Right atrium auricular region (tissue), 2 donors: ENCODE measurements around the gene MYO1E. TPM values are rescaled to one million over a fixed set of nuclear protein-coding genes. Genes with fewer than 3 reads are reported as not detected.

Experiments used
- DNase-seq: peaks from one replicate; pipeline ENCODE4 v3.0.0-alpha.2; 2019; ENCODE audit warnings: low spot score
- H3K27ac ChIP-seq, 2 donors: fragments of 200-600 bp; sonication (generic); 1 replicate in 1 of 2; 2 replicates in 1 of 2; pipeline ENCODE4 v1.5.1; 2016 to 2019
- H3K27me3 ChIP-seq, 2 donors: fragments of 200-600 bp; sonication (generic); one replicate each; pipeline versions ENCODE4 v1.5.1 to v1.6.0; 2017 to 2019
- H3K36me3 ChIP-seq: fragments of 200-600 bp; sonication (generic); one replicate; pipeline ENCODE4 v1.5.1; 2016
- H3K4me1 ChIP-seq, 2 donors: fragments of 200-600 bp; sonication (generic); one replicate each; pipeline versions ENCODE4 v1.5.1 to v1.6.0; 2017 to 2019
- H3K4me3 ChIP-seq, 2 donors: fragments of 200-600 bp; sonication (generic); 1 replicate in 1 of 2; 2 replicates in 1 of 2; pipeline ENCODE4 v1.5.1; 2017 to 2019; ENCODE audit warnings: mild to moderate bottlenecking in 1 of 2, moderate library complexity in 1 of 2
- H3K9me3 ChIP-seq, 2 donors: fragments of 200-600 bp; sonication (generic); one replicate each; pipeline ENCODE4 v1.5.1; 2019
- total RNA-seq, 2 donors: library from RNA; depleted of rRNA; stranded (reverse); fragments of >200 nt; gene quantifications; one replicate each; pipeline ENCODE4 v1.1.0, GENCODE V29; 2016
- TF ChIP-seq, protein P1 (sequence below), 2 donors: fragments of 200-600 bp; sonication (generic); IDR thresholded peaks; one replicate each; pipeline ENCODE4 v1.5.1; 2019; ENCODE audit warnings: antibody characterized with exemption in 2 of 2

MYO1E gene
- total RNA-seq, 2 donors from 2014 or later = 9.6 to 17.2 TPM

DNA sequence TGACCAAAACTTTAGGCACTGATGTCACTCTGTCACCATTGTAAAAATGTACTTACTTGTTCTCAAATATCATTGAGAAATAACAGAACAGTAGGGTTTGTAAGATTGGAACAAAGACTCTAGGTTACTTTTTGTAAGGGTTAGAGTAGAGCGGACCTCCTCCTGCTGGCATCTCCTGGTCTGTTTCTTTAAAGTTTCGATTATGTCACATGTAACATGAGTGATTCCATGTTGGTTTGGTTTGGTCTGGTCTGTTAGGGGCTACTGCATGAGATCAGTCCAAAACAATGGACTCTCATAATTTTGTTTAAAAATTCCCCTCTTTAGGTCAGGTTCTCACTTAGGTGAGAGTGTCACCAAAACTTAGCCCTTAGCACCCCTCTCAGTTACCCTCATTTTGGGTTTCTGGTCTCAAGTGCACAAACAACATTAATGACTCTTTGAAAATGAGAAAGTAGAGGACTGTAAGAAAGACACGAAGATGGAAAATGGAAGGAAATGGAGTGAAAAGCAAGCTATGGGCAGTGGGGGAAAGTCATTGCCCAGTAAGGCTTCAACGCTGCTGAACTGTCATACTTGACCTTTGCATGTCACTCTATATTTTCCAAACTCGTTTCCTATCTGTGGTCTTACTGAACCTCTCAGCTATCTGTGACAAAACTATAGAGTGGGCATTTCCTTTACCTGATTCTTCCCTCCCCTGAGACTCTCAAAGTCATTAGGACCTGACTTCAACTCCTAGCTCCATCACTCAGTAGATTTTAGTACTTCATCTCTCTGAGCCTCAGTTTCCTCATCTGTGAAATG is 113.3 kb downstream of the MYO1E start:
- H3K27ac ChIP-seq = no peak overlapping the region
- no peak for DNase-seq
- H3K4me1 ChIP-seq = no peaks in the 10 kb centered on the region
- no peak overlapping the region for H3K4me3 ChIP-seq
- H3K9me3 ChIP-seq = no peaks in the 10 kb centered on the region
- H3K36me3 ChIP-seq = peaks cover 4% of the 10 kb centered on the region
- TF ChIP-seq, protein P1, sequence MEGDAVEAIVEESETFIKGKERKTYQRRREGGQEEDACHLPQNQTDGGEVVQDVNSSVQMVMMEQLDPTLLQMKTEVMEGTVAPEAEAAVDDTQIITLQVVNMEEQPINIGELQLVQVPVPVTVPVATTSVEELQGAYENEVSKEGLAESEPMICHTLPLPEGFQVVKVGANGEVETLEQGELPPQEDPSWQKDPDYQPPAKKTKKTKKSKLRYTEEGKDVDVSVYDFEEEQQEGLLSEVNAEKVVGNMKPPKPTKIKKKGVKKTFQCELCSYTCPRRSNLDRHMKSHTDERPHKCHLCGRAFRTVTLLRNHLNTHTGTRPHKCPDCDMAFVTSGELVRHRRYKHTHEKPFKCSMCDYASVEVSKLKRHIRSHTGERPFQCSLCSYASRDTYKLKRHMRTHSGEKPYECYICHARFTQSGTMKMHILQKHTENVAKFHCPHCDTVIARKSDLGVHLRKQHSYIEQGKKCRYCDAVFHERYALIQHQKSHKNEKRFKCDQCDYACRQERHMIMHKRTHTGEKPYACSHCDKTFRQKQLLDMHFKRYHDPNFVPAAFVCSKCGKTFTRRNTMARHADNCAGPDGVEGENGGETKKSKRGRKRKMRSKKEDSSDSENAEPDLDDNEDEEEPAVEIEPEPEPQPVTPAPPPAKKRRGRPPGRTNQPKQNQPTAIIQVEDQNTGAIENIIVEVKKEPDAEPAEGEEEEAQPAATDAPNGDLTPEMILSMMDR (IDR thresholded peaks at IDR 0.05) = no peak
- no peaks in the 10 kb centered on the region for H3K27me3 ChIP-seq

DNA sequence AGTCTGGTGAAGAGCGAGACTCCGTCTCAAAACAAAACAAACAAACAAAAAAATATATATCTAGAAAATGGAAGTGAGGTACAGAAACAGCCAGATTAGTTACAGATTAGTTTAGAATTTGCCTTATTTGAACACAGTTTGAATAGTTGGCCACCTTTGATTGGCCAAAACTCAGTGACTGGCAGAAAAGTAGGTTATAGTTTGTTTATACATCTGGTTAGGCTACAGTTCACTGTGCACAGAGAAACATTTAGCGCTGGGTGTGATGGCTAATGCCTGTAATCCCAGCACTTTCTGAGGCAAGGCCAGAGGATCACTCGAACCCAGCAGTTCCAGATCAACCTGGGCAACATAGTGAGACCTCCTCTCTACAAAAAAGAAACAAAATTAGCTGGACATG is 114.4 kb downstream of the MYO1E start:
- peaks cover 4% of the 10 kb centered on the region for H3K36me3 ChIP-seq
- no peaks in the 10 kb centered on the region for H3K9me3 ChIP-seq
- H3K4me1 ChIP-seq = no peaks in the 10 kb centered on the region
- no peak overlapping the region for H3K4me3 ChIP-seq
- no peak overlapping the region for H3K27ac ChIP-seq
- TF ChIP-seq, protein P1 (IDR thresholded peaks at IDR 0.05) = no peak
- no peak for DNase-seq
- no peaks in the 10 kb centered on the region for H3K27me3 ChIP-seq

DNA sequence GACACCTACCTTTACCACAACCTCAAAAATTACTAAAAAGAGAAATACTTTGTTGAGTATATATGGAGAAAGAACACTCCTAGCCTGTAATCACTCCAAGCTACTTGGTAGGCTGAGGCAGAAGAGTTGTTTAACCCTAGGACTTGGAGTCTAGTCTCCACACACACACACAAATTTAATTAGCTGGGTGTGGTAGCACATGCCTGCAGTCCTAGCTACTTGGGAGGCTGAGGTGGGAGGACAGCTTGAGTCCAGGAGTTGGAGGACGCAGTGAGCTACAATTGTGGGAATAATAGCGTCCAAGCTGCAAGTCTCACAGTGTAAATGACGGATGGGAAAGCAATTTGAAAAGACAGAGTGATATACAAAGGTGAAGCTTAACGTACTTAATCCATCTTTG is 115.5 kb downstream of the MYO1E start:
- Histone ChIP-seq H3K36me3 (peaks cover 4% of the 10 kb centered on the region), H3K27ac (no peak overlapping the region), H3K4me3 (no peak overlapping the region), H3K27me3 (no peaks in the 10 kb centered on the region), H3K4me1 (no peaks in the 10 kb centered on the region), H3K9me3 (no peaks in the 10 kb centered on the region)
- DNase-seq = no peak
- TF ChIP-seq, protein P1 (IDR thresholded peaks at IDR 0.05) = no peak

DNA sequence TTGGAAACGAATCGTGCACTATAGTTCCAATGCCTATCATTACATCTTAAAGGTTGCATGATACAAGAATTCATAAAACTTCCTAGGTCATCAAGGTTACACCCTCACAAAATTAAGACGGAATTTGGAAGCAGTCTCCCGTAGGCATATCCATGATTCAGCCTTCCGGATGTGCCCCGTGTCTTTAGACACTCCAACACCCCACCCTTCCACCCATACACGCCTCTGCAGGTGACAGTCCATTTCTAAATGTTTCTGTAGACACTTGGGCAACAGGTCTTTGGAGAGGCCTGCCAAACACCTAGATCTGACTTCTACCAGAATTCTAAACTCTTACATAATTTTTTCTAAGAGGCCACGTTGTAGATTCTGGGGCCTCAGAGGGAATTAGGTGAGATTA is 116.2 kb downstream of the MYO1E start:
- no peak for DNase-seq
- Histone ChIP-seq H3K27me3 (no peaks in the 10 kb centered on the region), H3K4me1 (no peaks in the 10 kb centered on the region), H3K27ac (no peak overlapping the region), H3K9me3 (no peaks in the 10 kb centered on the region), H3K36me3 (peaks cover 4% of the 10 kb centered on the region), H3K4me3 (no peak overlapping the region)
- TF ChIP-seq, protein P1 (IDR thresholded peaks at IDR 0.05) = no peak

DNA sequence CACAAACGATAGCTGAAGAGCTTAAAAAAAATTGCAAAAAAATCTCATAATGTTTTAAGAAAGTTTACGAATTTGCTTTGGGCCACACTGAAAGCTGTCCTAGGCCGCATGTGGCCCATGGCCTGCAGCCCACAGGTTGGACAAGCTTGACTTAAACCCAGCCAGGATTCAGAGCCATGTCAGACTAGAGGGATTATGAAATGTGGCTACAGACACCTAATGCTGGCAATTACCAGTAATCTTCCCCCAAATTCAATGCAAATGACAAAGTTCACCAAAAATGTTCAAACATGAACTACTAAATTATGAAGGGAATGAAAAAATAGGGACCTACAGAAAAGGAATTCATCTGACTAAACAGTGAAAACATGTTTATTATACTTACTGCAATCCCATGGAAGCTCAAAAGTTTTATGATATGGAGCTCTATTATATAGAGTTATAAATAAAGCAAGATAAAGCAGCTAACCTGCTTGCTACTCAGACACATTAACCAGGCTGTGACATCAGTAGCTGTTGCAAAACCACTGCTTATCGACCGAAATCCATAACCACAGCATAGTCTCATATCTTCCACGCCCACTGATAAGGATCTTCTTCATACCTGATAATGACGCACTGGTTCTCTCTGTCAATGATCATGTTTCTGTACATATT is 116.9 kb downstream of the MYO1E start:
- H3K27ac ChIP-seq = no peak overlapping the region
- H3K36me3 ChIP-seq = peaks cover 4% of the 10 kb centered on the region
- H3K9me3 ChIP-seq = no peaks in the 10 kb centered on the region
- H3K4me1 ChIP-seq = no peaks in the 10 kb centered on the region
- TF ChIP-seq, protein P1 (IDR thresholded peaks at IDR 0.05) = no peak
- H3K4me3 ChIP-seq = no peak overlapping the region
- H3K27me3 ChIP-seq = no peaks in the 10 kb centered on the region
- DNase-seq = no peak
